Globus pallidus (tissue), 1 donor: ENCODE data around the gene DENR.
"Not testable (repeated sequence)": the region's sequence is repeated elsewhere in the genome, so short reads cannot be mapped to it uniquely, and the experiment has no call there.

Experiments used
- DNase-seq: peaks from one replicate; pipeline ENCODE4 v3.0.0-alpha.2; 2015; ENCODE audit warnings: low spot score

DENR gene

GRCh38 chr12:122740351-122740750 lies 12.3 kb upstream of the DENR start:
- no peak for DNase-seq

- DNase-seq: no peak
Measured at GRCh38 chr12:122743895-122744525, 8.6 kb upstream of the DENR start.

DNA sequence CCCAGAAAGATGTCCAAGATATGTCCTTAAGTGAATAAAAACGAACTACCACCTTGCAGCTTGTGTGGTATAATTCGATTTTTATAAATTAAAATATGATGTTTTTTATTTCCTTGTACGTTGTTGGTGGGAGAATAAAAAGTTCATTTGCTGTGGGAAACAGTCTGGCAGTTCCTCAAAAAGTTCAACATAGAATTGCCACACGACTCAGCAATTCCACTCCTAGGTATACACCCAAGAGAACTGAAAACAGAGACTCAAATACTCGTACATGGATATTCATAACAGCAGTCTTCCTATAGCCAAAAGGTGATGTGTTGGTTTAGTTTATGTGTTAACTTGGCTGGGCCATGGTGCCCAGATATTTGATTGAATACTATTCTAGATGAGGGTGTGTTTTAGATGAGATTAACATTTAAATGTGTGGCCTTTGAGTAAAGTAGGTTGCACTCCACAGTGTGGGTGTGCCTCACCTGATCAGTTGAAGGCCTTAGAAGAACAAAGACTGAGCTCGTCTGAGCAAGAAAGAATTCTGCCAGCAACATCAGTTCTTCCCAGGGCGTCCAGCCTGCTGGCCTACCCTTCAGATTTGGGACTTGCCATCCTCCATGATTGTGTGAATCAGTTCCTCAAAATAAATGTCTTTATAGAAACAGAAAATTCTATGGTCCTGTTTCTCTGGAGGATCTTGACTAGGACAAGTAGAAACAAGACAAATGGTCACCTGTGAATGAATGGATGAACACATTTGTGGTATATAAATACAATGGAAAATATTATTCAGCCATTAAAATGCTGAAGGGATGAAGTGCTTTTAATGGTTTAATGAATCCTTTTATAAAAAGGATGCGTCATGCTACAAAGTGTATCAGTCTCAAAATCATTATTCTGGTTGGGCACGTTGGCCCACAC lies 5.1 kb upstream of the DENR start:
- no peak for DNase-seq

DNA sequence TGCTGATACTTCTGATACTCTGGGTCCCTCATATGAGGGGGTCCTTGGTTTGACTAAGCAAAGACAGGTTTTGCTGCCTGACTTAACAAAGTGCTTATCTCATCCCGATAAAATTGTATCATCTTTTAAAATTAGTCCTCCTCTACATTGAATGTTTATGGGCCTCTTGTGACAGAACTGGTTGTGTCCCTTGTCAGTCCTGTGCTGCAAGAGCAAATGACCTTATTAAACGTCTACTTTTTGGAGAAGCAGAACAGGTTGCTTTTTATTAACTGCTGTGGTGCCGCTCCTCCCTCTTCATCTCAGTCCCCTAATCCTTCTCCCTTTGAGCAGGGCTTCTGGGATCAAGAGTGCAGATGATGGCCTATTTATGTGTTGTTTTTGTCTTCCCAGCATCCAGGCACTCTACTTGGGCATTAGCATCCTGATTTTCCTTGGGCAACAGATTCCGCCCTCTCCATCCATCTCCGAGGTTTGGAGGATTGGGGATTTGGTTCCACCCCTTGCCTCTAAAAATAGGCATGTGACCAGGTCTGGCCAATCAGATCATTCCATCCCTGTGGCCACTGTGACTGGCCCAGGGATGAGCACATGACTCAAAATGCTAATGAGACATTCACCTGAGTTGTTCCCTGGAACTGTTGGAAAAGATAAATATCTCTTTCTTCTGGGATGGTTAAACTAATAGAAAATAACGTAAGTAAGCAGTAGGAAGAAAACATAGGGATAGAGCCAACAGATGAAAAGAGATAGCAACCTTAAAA lies 2.9 kb upstream of the DENR start:
- no peak for DNase-seq

DNA sequence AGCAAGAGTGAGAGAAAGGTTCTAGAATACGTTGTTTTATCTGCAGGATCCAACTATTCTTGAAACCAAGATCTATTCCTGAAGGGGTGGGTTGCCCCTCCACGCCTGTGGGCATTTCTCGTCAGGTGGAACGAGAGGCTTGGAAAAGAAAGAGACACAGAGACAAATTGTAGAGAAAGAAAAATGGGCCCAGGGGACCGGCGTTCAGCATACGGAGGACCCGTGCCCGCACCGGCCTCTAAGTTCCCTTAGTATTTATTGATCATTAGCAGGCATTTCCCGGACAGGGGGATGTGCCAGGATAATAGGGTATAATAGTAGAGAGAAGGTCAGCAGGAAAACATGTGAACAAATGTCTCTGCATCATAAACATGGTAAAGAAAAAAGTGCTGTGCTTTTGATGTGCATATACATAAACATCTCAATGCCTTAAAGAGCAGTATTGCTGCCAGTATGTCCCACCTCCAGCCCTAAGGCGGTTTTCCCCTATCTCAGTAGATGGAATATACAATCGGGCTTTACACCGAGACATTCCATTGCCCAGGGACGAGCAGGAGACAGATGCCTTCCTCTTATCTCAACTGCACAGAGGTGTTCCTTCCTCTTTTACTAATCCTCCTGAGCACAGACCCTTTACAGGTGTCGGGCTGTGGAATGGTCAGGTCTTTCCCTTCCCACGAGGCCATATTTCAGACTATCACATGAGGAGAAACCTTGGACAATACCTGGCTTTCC lies 1.7 kb upstream of the DENR start:
- DNase-seq: not testable (repeated sequence)

GRCh38 chr12:122753319-122753650 lies 661 bp downstream of the DENR start:
- DNase-seq: no peak

DNA sequence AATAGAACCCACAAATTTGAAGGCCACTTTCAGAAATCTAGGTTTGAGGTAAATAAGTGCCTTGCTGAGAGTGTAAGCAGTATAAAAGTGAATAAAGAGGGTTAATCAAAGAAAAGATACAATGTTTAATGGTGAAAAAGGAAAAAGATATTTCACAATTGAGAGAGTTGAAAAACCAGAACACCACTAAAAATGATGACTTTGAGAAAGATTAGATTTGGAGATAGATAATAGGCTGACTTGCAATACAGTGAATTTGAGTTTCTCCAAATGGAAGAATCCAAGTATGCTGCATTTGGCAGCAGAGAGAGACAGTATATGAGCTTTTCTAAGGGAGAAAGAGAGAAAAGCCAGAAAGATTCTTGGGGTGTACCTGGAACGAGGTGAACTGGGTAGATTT lies 2.2 kb downstream of the DENR start:
- no peak for DNase-seq

- no peak for DNase-seq
Measured at GRCh38 chr12:122757568-122757967, 4.9 kb downstream of the DENR start.

DNA sequence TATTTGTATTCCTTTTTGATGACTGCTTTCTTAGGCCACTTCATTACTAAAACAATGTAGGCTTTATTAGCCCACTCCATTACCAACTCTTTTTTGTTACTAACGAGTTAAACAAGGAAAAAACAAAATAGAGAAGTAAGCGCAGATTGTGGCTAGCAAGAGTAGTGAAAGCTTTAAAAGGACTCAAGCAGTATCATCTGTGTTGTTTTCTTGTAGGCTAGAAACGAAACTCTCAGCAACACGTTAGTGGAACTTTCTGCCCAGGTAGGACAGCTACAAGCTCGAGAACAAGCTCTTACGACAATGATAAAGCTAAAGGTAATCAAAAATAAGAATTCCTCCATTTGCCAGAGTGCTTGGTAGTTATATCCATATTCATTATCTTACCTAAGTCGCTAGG lies 32.9 kb downstream of the DENR start:
- DNase-seq: no peak

DNA sequence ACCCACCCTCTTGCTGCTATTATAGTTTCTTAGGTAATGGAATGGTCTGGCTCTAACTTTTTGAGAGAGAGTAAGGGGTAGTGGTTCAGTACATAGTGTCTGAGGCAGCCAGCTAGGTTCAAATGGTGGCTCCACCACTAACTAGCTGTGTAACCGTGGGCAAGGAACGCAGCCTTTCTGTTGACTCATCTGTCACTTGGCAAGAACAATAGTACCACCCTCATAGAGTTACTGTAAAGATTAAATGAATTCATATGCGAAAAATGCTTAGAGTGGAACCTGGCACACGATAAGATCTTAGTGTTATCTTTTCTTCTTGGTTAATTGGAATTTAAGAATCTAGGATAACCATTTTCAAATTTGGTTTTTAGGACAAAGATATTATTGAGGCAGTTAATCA lies 35.8 kb downstream of the DENR start:
- DNase-seq: no peak

GRCh38 chr12:122789637-122790036 lies 37.0 kb downstream of the DENR start:
- no peak for DNase-seq

DNA sequence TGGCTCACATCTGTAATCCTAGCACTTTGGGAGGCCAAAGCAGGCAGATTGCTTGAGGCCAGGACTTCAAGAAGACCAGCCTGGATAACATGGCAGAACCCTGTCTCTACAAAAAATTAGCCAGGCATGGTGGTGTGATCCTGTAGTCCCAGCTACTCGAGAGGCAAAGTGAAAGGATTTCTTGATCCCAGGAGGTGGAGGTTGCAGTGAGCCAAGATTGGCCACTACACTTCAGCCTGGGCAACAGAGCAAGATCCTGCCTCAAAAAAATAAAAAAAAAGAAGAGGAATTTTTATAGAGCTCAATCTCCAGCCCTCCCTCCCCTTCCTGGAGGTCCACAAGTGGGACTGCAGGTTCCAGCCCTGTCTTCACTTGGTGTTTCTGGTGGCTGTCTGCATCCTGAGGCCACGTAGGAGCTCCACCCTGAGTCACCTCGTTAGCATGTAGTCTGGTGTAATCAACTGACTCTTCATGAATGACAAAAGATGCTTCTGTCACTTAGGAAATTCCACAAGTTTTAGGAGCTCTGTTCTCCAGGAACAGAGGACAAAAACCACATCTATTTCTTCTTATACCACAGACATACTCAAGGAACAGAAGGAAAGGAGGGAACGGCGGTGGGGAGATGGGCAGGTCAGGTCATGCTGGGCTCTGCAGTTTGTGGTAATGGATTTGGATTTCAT lies 37.9 kb downstream of the DENR start:
- DNase-seq: no peak

- DNase-seq: peak; percentile 59
Measured at GRCh38 chr12:122793685-122794106, 41.1 kb downstream of the DENR start.

DNA sequence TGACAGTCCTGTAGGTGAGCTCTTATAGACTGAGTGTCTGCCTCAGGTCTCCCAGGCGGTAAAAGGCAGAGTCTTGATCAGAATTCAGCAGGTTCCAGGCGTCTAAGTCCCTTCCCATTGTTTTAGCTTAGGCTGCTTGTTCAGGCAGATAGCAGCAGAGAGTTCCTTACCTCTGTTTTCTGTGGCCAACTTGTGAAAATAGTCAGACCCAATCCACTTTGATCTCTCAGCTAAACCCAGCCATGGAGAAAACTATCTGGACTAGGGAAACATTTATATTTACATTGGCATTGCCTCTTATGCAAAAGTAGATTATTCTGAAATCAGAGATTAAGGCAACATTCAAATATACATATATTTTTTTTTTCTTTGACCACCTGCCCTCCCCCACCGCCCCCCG lies 43.2 kb downstream of the DENR start:
- DNase-seq: no peak

GRCh38 chr12:122799641-122800243 lies 47.1 kb downstream of the DENR start:
- no peak for DNase-seq

DNA sequence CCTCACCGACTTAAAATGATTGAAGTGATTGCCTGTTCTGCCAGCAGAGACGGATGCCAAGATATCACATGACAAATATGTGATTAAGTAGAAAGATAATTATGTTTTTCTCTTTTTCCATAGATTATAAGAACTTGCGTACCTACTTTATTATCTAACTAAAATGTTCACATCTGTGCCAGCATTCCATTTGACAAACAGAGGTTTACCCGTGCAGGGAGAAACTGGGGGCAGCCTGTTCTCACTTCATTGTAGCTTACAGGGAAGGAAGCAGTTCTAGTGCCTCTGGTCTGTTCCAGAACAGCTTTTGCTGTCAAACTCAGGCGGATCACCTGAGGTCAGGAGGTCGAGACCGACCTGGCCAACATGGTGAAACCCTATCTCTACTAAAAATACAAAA lies 51.3 kb downstream of the DENR start:
- no peak for DNase-seq

DNA sequence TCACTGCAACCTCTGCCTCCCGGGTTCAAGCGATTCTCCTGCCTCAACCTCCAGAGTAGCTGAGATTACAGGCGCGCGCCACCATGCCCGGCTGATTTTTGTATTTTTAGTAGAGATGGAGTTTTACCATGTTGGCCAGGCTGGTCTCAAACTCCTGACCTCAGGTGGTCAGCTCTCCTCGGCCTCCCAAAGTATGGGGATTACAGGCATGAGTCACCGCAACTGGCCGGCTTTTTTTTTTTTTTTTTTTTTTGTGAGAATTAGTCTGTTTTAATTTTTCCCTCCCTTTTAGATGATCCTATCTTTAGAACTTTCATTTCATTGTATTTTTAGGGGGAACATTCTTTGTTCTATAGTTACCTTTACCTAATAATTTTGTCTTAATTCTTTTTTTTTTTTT lies 52.3 kb downstream of the DENR start:
- DNase-seq: not testable (repeated sequence)

DNA sequence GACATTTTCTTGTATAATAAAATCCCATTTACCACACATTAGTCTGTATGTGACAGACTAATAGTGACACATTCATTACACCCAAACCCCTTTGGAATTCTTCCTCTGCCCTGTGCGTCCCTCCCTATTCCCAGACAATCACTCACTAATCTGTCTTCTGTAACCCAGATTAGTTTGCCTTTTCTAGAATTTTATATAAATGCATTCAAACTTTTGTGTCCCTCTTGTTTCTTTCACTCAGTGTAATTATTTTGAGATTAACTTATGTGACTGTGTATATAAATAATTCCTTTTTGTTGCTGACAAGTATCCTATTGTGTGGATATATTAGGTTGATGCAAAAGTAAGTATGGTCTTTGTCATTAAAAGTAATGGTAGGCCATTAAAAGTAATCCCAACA lies 55.0 kb downstream of the DENR start:
- no peak for DNase-seq

- no peak for DNase-seq
Measured at GRCh38 chr12:122811777-122812176, 59.2 kb downstream of the DENR start.

DNA sequence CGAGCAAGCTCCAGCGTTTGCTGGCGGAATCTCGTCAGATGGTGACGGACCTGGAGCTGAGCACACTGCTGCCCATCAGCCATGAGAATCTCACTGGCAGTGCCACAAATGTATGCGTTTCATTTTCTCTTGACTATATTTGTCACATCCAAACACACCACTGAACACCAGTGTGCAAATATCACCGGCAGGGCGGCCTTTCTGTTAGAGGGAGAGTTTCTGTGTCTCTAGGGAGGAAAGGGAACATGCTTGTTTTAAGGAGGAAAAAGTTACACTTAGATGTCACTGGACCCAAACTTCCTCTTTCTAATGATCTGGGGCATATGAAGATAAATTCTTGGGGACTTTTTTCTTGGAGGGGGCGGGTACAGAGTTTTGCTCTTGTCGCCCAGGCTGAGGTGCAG lies 60.7 kb downstream of the DENR start:
- no peak for DNase-seq

GRCh38 chr12:122819209-122819785 lies 66.7 kb downstream of the DENR start:
- no peak for DNase-seq
